HEK293T (cell line): Measurements from ENCODE around the gene ESYT1.

ENCODE experiments used
- CTCF ChIA-PET: fragments of 350-600 bp; formaldehyde crosslinking; extraction: SDS; loops from one replicate; lab custom pipeline; 2021; ENCODE audit warnings: antibody characterized with exemption, inconsistent platforms; lab: Yijun Ruan, JAX
- POLR2A ChIA-PET: fragments of 350-600 bp; formaldehyde crosslinking; extraction: SDS; loops from one replicate; lab custom pipeline; 2020; ENCODE audit warnings: antibody characterized with exemption, inconsistent platforms; lab: Yijun Ruan, JAX
- DNase-seq: peaks from one replicate; pipeline ENCODE4 v3.0.0; 2012; ENCODE audit warnings: mixed read lengths; ENCODE audit errors: extremely low spot score
- ARNT ChIP-seq: fragments of 450-650 bp; IDR thresholded peaks from 2 replicates; pipeline ENCODE4 v1.6.1; 2017; ENCODE audit warnings: mild to moderate bottlenecking
- BHLHE40 ChIP-seq: fragments of 450-650 bp; IDR thresholded peaks from 2 replicates; pipeline ENCODE4 v1.6.1; 2016; ENCODE audit warnings: mild to moderate bottlenecking, moderate library complexity, borderline replicate concordance
- CTBP1 ChIP-seq: fragments of 450-650 bp; IDR thresholded peaks from 2 replicates; pipeline ENCODE4 v1.6.1; 2016; ENCODE audit warnings: borderline replicate concordance
- ELF4 ChIP-seq: fragments of 450-650 bp; IDR thresholded peaks from 2 replicates; pipeline ENCODE4 v1.6.1; 2017; ENCODE audit warnings: antibody characterized with exemption
- FOXA1 ChIP-seq: fragments of 450-650 bp; IDR thresholded peaks from 2 replicates; pipeline ENCODE4 v1.6.1; 2016; ENCODE audit warnings: mild to moderate bottlenecking
- FOXK2 ChIP-seq: fragments of 450-650 bp; IDR thresholded peaks from 2 replicates; pipeline ENCODE4 v1.6.1; 2016; ENCODE audit warnings: mild to moderate bottlenecking
- FOXM1 ChIP-seq: fragments of 450-650 bp; IDR thresholded peaks from 2 replicates; pipeline ENCODE4 v1.6.1; 2017; ENCODE audit warnings: mild to moderate bottlenecking, borderline replicate concordance
- HDGF ChIP-seq: fragments of 450-650 bp; IDR thresholded peaks from 2 replicates; pipeline ENCODE4 v1.6.1; 2017; ENCODE audit warnings: antibody characterized with exemption, borderline replicate concordance
- L3MBTL2 ChIP-seq: fragments of 450-650 bp; conservative IDR thresholded peaks from 2 replicates; pipeline ENCODE4 v1.6.1; 2016; ENCODE audit warnings: mild to moderate bottlenecking
- LEF1 ChIP-seq: fragments of 450-650 bp; IDR thresholded peaks from 2 replicates; pipeline ENCODE4 v1.6.1; 2017; ENCODE audit warnings: mild to moderate bottlenecking, borderline replicate concordance
- NFRKB ChIP-seq: fragments of 450-650 bp; IDR thresholded peaks from 2 replicates; pipeline ENCODE4 v1.6.1; 2016; ENCODE audit warnings: mild to moderate bottlenecking, moderate library complexity
- PKNOX1 ChIP-seq: fragments of 450-650 bp; IDR thresholded peaks from 2 replicates; pipeline ENCODE4 v1.6.1; 2016
- SP1 ChIP-seq: fragments of 450-650 bp; IDR thresholded peaks from 2 replicates; pipeline ENCODE4 v1.6.1; 2017
- SUZ12 ChIP-seq: fragments of 450-650 bp; IDR thresholded peaks from 2 replicates; pipeline ENCODE4 v1.6.1; 2016; ENCODE audit warnings: mild to moderate bottlenecking
- TARDBP ChIP-seq: fragments of 450-650 bp; IDR thresholded peaks from 2 replicates; pipeline ENCODE4 v1.6.1; 2016
- ZNF384 ChIP-seq: fragments of 450-650 bp; IDR thresholded peaks from 2 replicates; pipeline ENCODE4 v1.6.1; 2016

The ESYT1 gene

GRCh38 chr12:56127485-56127887 lies 581 bp upstream of the ESYT1 start:
- no peak for DNase-seq
- ChIA-PET CTCF (interaction anchor here (0.5 to 2.4 kb wide), 8 partner anchors 8 to 104 kb away, joined by 3 to 11 read pairs (median 3); partner anchors contain the start of genes SMARCC2 and ZC3H10), POLR2A (interaction anchor here (0.5 to 3.5 kb wide), 27 partner anchors 9 to 984 kb away, joined by 3 to 56 read pairs (median 5); partner anchors contain the start of genes ANKRD52, COQ10A, DNAJC14 and MYL6)
- TF ChIP-seq HDGF: no peak
- TF ChIP-seq L3MBTL2: peak; percentile 60
- TF ChIP-seq SP1: no peak
- TF ChIP-seq TARDBP: no peak

- ChIA-PET CTCF (interaction anchor here (1.1 to 2.4 kb wide), 4 partner anchors 9 to 61 kb away, joined by 3 to 11 read pairs (median 5); partner anchors contain the start of genes SMARCC2 and ZC3H10), POLR2A (interaction anchor here (1.0 to 3.5 kb wide), 17 partner anchors 8 to 321 kb away, joined by 4 to 56 read pairs (median 9); partner anchors contain the start of genes ANKRD52, COQ10A, MYL6 and MYL6B)
- no peak for TF ChIP-seq NFRKB
- TF ChIP-seq HDGF: no peak
- TF ChIP-seq LEF1: no peak
- no peak for TF ChIP-seq BHLHE40
- no peak for TF ChIP-seq ELF4
- TF ChIP-seq FOXK2: no peak
- TF ChIP-seq SUZ12: no peak
- TF ChIP-seq CTBP1: no peak
- TF ChIP-seq L3MBTL2: no peak
- no peak for TF ChIP-seq FOXA1
- TF ChIP-seq TARDBP: no peak
- TF ChIP-seq PKNOX1: no peak
- no peak for TF ChIP-seq ARNT
- no peak for TF ChIP-seq SP1
- DNase-seq: peak; percentile 24
Observed at GRCh38 chr12:56128670-56129205, 671 bp downstream of the ESYT1 start.

GRCh38 chr12:56129206-56129941 lies 1.3 kb downstream of the ESYT1 start:
- peak; percentile 57 for DNase-seq
- POLR2A ChIA-PET: interaction anchor here (1.4 to 3.5 kb wide), 7 partner anchors 8 to 320 kb away, joined by 3 to 56 read pairs (median 20); partner anchors contain the start of genes MYL6B, SMARCC2, TIMELESS and ZC3H10
- TF ChIP-seq FOXM1 (no peak), PKNOX1 (no peak), L3MBTL2 (no peak), HDGF (no peak), TARDBP (no peak), CTBP1 (no peak)
- CTCF ChIA-PET: interaction anchor here (2.4 kb wide), 1 partner anchor 60 kb away, joined by 11 read pairs; the partner anchor contains the start of gene SMARCC2

- ChIA-PET CTCF (no interaction called here), POLR2A (interaction anchor here (1.4 to 3.5 kb wide), 3 partner anchors 11 to 59 kb away, joined by 3 to 56 read pairs (median 25); partner anchors contain the start of genes SMARCC2 and ZC3H10)
- DNase-seq: no peak
- TF ChIP-seq CTBP1: no peak
- TF ChIP-seq NFRKB: no peak
- TF ChIP-seq ZNF384: no peak
Observed at GRCh38 chr12:56129942-56130495, 2.0 kb downstream of the ESYT1 start.

- no peak for DNase-seq
- TF ChIP-seq SUZ12 (no peak), TARDBP (no peak), ELF4 (no peak)
- ChIA-PET CTCF (no interaction called here), POLR2A (interaction anchor here (1.4 kb wide), 1 partner anchor 21 kb away, joined by 3 read pairs; no protein-coding TSS in a partner anchor)
Observed at GRCh38 chr12:56130876-56131275, 2.8 kb downstream of the ESYT1 start.

GRCh38 chr12:56134897-56135296 lies 6.8 kb downstream of the ESYT1 start:
- TF ChIP-seq FOXA1: no peak
- TF ChIP-seq ZNF384: no peak
- TF ChIP-seq ELF4: no peak
- no peak for TF ChIP-seq SUZ12
- ChIA-PET POLR2A (interaction anchor here (0.9 kb wide), 1 partner anchor 17 kb away, joined by 3 read pairs; the partner anchor contains the start of gene ZC3H10), CTCF (no interaction called here)
- no peak for DNase-seq
